Keratinocyte (primary cell): ENCODE results near the gene WBP1.

Experiments used
- CTCF ChIP-seq, 3 experiments: IDR thresholded peaks in 1 of 3; conservative IDR thresholded peaks in 1 of 3; optimal IDR thresholded peaks in 1 of 3; 2 replicates in 2 of 3; 3 replicates in 1 of 3; pipeline versions ENCODE3 to v1.5.1; 2011; ENCODE audit warnings: low read length in 3 of 3, mild to moderate bottlenecking in 3 of 3, moderate library complexity in 2 of 3, control low read depth in 1 of 3, inconsistent platforms in 1 of 3; ENCODE audit not compliant: insufficient read depth in 2 of 3; ENCODE audit errors: extremely low read depth in 1 of 3
- EZH2 ChIP-seq: IDR thresholded peaks from one replicate; pipeline ENCODE4 v1.6.1; 2012; ENCODE audit warnings: inconsistent platforms, mild to moderate bottlenecking, low read length, moderate library complexity

- TF ChIP-seq CTCF (optimal IDR thresholded peaks at IDR 0.05 in 1 of 3, IDR thresholded peaks at IDR 0.05 in 1 of 3, conservative IDR thresholded peaks at IDR 0.05 in 1 of 3; ENCODE audit: extremely low read depth in 1 of 3, insufficient read depth in 2 of 3, low read length in 3 of 3) (no peak), EZH2 (no peak)
These were observed 41.0 kb upstream of the WBP1 start for GRCh38 chr2:74417197-74417596.
